T-helper 22 cell (primary cell): ENCODE results near the gene CDH12.
"Not testable (repeated sequence)": the region's sequence is repeated elsewhere in the genome, so short reads cannot be mapped to it uniquely, and the experiment has no call there.

Experiments used
- DNase-seq: peaks from one replicate; pipeline ENCODE4 v3.0.0-alpha.2; 2020; ENCODE audit warnings: low read depth

The CDH12 gene

GRCh38 chr5:22649074-22649473, 204.1 kb downstream of the CDH12 start:
- no peak for DNase-seq

DNA sequence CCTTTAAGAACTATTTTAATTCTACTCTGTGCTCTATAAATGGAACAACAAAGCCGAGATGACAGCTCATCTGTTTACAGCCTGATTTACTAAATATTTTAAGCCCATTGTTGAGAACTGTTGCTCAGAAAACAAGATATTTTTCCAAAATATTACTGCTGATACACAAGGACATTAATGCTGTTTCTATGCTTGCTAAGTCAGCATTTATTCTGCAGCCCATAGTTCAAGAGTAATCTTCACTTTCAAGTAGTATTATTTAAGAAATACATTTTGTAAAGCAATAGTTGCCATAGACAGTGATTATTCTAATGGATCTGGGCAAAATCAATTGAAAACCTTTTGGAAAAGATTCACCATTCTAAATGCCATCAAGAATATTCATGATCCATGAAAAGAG, 208.3 kb downstream of the CDH12 start:
- DNase-seq: no peak

GRCh38 chr5:22643356-22643755, 209.8 kb downstream of the CDH12 start:
- DNase-seq: no peak

DNA sequence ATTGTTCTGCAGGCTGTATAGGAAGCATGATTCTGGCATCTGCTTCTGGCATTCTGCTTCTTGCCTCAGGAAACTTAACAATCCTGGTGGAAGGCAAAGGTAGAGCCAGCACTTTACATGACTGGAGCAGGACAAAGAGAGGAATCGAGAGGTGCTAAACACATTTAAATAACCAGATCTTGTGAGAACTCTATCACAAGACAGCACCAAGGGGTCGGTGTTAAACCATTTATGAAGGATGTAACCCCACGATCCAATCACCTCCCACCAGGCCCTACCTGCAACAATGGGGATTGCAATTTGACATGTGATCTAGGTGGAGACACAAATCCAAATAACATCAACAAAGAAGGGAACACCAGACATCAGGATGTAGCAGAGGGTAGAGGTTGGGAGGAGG, 221.5 kb downstream of the CDH12 start:
- DNase-seq: no peak

DNA sequence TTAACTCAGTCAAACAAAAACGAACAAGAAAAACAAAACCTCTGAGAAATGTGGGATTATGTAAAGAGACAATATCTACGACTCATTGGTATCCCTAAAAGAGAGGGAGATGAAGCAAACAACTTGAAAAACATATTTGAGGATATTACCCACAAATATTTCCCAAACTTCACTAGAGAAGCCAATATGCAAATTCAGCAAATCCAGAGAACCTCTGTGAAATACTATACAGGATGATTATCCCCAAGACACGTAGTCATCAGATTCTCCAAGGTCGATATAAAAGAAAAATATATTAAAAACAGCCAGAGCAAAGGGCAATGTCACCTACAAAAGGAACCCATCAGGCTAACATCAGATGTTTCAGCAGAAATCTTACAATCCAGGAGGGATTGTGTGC, 226.1 kb downstream of the CDH12 start:
- DNase-seq: no peak

DNA sequence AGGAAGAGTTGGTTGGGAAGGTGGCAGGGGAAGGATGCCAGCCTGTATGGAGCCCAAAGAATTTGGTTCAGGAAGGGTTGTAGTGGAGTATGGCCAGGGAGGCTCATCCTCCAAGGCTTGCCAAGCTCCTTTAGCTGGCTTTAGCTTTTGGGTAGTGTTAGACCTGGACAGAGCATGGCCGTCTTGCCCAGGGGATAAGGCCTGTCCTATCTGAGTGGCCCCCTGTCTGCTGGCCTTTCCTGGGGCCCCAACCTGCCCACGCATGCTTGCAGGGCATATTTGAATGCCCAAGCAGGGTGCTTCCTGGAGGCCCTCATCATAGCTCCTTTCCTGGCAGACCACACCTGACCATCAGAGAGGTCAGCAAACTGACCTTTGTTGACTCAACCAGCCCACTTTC, 227.7 kb downstream of the CDH12 start:
- DNase-seq: no peak

- no peak for DNase-seq
These were observed 232.1 kb downstream of the CDH12 start for GRCh38 chr5:22621084-22621483.

- DNase-seq: no peak
These were observed 237.2 kb downstream of the CDH12 start for GRCh38 chr5:22615964-22616363.

DNA sequence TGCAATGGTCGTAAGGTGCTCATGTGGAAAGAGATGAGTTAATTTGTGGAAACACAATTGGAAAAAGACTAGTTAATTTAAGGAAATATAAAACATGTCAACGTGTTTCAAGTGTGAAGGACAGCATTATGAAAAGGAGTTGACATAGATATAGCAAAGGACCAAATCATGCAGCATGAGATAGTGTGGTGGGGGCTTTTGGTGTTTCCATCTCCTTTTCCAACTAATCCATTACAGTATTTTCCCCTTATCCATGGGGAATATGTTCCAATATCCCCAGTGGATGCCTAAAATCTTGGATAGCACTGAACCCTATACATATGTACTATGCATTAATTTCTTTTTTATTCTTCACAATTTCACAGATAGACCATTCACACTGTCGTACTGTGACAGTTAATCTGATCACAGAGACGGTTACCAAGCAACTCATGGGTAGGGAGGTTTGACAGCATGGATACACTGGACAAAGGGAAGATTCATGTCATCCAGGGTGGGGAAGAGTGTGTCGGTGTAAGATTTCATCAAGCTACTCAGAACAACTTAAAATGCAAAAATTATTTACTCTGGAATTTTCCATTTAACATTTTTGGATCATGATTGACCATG, 238.6 kb downstream of the CDH12 start:
- DNase-seq: no peak

GRCh38 chr5:22612928-22613327, 240.2 kb downstream of the CDH12 start:
- no peak for DNase-seq

DNA sequence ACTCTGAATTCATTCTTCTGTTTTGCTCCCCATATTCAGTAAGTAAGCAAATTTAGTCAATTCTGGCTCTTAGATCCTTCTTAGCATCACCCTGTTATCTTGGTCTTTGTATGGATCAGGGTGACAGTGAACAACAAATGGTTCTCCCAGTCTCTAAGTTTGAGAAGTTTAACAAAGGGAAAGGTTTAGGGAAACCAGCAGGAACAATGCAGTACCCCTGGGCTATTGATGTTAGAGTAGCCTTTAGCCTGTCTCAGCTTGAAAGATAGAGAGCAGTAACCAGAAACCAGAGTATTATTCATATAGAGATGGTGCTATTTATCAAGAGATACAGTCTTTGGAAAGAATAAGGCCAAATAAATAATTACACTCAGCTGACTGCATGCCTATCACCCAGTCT, 241.8 kb downstream of the CDH12 start:
- no peak for DNase-seq

GRCh38 chr5:22607498-22607897, 245.6 kb downstream of the CDH12 start:
- DNase-seq: not testable (repeated sequence)

DNA sequence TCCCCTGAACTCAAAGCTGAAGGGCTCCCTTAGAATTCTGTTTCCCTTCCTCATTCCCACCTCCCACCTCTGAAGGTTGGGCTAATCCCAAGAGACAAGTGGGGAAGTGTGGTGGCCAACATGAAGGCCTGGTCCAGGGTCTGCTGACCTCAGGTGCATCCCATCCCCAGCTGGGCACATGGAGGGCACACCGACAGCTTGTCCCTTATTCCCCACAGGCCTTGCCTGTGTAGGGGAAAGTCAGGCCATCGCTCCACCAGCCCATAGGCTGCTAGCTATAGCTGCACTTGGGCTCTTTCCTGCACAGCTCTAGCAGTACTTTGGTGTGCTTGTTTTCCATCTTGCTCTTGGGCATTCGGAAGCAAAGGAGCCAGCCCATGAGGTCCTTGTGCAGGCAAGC, 247.7 kb downstream of the CDH12 start:
- no peak for DNase-seq

GRCh38 chr5:22604711-22605110, 248.4 kb downstream of the CDH12 start:
- DNase-seq: no peak

- no peak for DNase-seq
These were observed 254.3 kb downstream of the CDH12 start for GRCh38 chr5:22598796-22599195.

GRCh38 chr5:22596404-22596970, 256.7 kb downstream of the CDH12 start:
- DNase-seq: no peak

GRCh38 chr5:22594491-22594890, 258.7 kb downstream of the CDH12 start:
- DNase-seq: no peak

- DNase-seq: no peak
These were observed 259.6 kb downstream of the CDH12 start for GRCh38 chr5:22593592-22593991.

DNA sequence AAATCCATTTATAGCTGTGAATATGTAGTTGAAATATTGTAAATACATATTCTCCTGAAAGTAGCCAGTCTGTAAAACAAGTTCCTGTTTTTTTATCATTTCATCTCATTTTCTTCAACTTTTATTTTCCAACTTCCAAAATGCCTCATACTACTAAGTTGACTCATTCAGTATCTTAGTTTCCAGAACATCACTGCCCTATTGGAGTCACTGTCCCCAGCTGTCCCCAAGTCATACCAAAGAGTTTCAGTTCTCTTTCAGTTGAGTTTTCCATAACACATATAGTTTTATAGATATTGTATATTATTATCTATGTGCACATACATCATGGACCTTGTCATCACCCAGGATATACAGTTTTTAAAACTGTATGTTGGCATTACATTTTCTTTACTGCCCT, 261.7 kb downstream of the CDH12 start:
- no peak for DNase-seq

GRCh38 chr5:22590677-22591268, 262.4 kb downstream of the CDH12 start:
- no peak for DNase-seq

- no peak for DNase-seq
These were observed 275.4 kb downstream of the CDH12 start for GRCh38 chr5:22577711-22578110.

- DNase-seq: no peak
These were observed 276.1 kb downstream of the CDH12 start for GRCh38 chr5:22577006-22577405.

- no peak for DNase-seq
These were observed 280.2 kb downstream of the CDH12 start for GRCh38 chr5:22572941-22573340.

- no peak for DNase-seq
These were observed 285.2 kb downstream of the CDH12 start for GRCh38 chr5:22567983-22568382.
